ENCODE results near the gene ZBTB40. TPM values are rescaled to one million over a fixed set of nuclear protein-coding genes. Genes with fewer than 3 reads are reported as not detected.

Gene ZBTB40
- 5.0 and 7.8 TPM in 2 replicates for polyA plus RNA-seq (2012; rRNA removed)
- 1.7 and 2.2 TPM in 2 replicates for polyA plus RNA-seq (2012; cell fraction: cytosol; rRNA removed)
- polyA plus RNA-seq (2012; cell fraction: nucleus; rRNA removed) = 40.6 and 45.3 TPM in 2 replicates

- Histone ChIP-seq H3K79me2 (ENCODE audit: insufficient read depth) (peaks cover 38% of the 10 kb centered on the region), H3K9ac (peak within 1 kb of the TSS; percentile 86), H3K9me3 (no peaks in the 10 kb centered on the region), H3K4me1 (ENCODE audit: control insufficient read depth in 1 of 2, insufficient read depth in 2 of 2, low read depth in 1 of 2, low read length in 1 of 2) (peaks cover 5 to 48% of the 10 kb centered on the region in 2 experiments; a peak in 3 of 4 replicates), H3F3A (replicated peaks; ENCODE audit: insufficient read depth) (peaks cover 25% of the 10 kb centered on the region), H3K4me2 (peak within 1 kb of the TSS; percentile 84), H3K27me3 (ENCODE audit: insufficient read depth) (no peaks in the 10 kb centered on the region), H3K9me2 (no peaks in the 10 kb centered on the region), H3K27ac (ENCODE audit: low read depth in 2 of 2, low read length in 1 of 2) (peak within 1 kb of the TSS; percentile 83 to 96), H3K36me3 (replicated peaks in 1 of 2; ENCODE audit: control insufficient read depth in 1 of 2, insufficient read depth in 2 of 2, low read length in 1 of 2) (no peaks in the 10 kb centered on the region), H4K20me1 (ENCODE audit: insufficient read depth) (no peaks in the 10 kb centered on the region), H3K4me3 (ENCODE audit: low read depth in 2 of 2, low read length in 1 of 2) (peak within 1 kb of the TSS; percentile 93 to 96), H2AFZ (ENCODE audit: low read depth) (peak within 1 kb of the TSS; percentile 90)
- 2% methylated on average over 37 of the region's 68 CpGs for WGBS (ENCODE audit: low lambda C conversion rate)
- POLR2A ChIA-PET = interaction anchor here (0.7 kb wide), 1 partner anchor 112 kb away, joined by 3 read pairs; no protein-coding TSS in a partner anchor
- peak; percentile 98 for DNase-seq
- CTCF ChIA-PET = interaction anchor here (0.6 to 1.9 kb wide), 3 partner anchors 35 to 190 kb away, joined by 3 to 8 read pairs (median 6); no protein-coding TSS in a partner anchor
- TF ChIP-seq REST (IDR thresholded peaks at IDR 0.05; ENCODE audit: low read depth, low read length) (no peak), RFX5 (IDR thresholded peaks at IDR 0.05; ENCODE audit: low read length) (no peak), USF2 (IDR thresholded peaks at IDR 0.05; ENCODE audit: borderline replicate concordance, low read depth, low read length) (peak; percentile 98), TCF12 (IDR thresholded peaks at IDR 0.05) (peak; percentile 69; the same call in 1 of the 2 replicates), YY1 (IDR thresholded peaks at IDR 0.05; ENCODE audit: low read depth) (peak; percentile 97), FOXJ3 (CRISPR knock-in tag; IDR thresholded peaks at IDR 0.05) (peak; percentile 64; the same call in 1 of the 2 replicates), TAF1 (IDR thresholded peaks at IDR 0.05; ENCODE audit: borderline replicate concordance, low read depth, low read length) (peak; percentile 73; the same call in 1 of the 2 replicates), EP300 (IDR thresholded peaks at IDR 0.05; ENCODE audit: borderline replicate concordance in 1 of 2, low read depth in 1 of 2, low read length in 1 of 2) (peak in 1 of 2 experiments; percentile 48; a peak in 2 of 4 replicates), ELF1 (IDR thresholded peaks at IDR 0.05) (peak; percentile 48; the same call in 1 of the 2 replicates), NRF1 (IDR thresholded peaks at IDR 0.05; ENCODE audit: low read depth, low read length) (no peak), FOSL2 (IDR thresholded peaks at IDR 0.05; ENCODE audit: borderline replicate concordance, low read depth) (no peak), GATA2 (CRISPR knock-in tag; IDR thresholded peaks at IDR 0.05) (0 out of 2 replicates have a peak, but pooled peaks have one; percentile 12), PBX3 (IDR thresholded peaks at IDR 0.05) (0 out of 2 replicates have a peak, but pooled peaks have one; percentile 47), MAX (IDR thresholded peaks at IDR 0.05; ENCODE audit: low read depth) (peak; percentile 60), USF1 (IDR thresholded peaks at IDR 0.05; ENCODE audit: borderline replicate concordance, low read depth) (peak; percentile 99), JUND (IDR thresholded peaks at IDR 0.05) (no peak), RAD21 (IDR thresholded peaks at IDR 0.05; ENCODE audit: low read length) (no peak), ZBTB33 (IDR thresholded peaks at IDR 0.05; ENCODE audit: borderline replicate concordance, low read depth) (no peak), POLR2AphosphoS5 (IDR thresholded peaks at IDR 0.05; ENCODE audit: low read depth, low read length) (peak; percentile 62; the same call in 1 of the 2 replicates), IRF3 (IDR thresholded peaks at IDR 0.05; ENCODE audit: low read depth, low read length) (0 out of 2 replicates have a peak, but pooled peaks have one; percentile 30), NFIC (IDR thresholded peaks at IDR 0.05; ENCODE audit: borderline replicate concordance) (peak; percentile 26; the same call in 1 of the 2 replicates)
These were observed at the start of gene ZBTB40 for GRCh38 chr1:22451702-22452480. Gene ZBTB40, plus strand, starts transcription at chr1:22451851. Its CDS starts 38,098 bp downstream, at chr1:22489949.
